ENCODE measurements around the gene FBN1. TPM values are rescaled to one million over a fixed set of nuclear protein-coding genes. Genes with fewer than 3 reads are reported as not detected.

Gene FBN1
- total and polyA plus RNA-seq, 2 of the 13 experiments (the other 11 are each of a cell fraction or from before 2014, with no cell fraction given), result 1.5 to 3.0 TPM

DNA sequence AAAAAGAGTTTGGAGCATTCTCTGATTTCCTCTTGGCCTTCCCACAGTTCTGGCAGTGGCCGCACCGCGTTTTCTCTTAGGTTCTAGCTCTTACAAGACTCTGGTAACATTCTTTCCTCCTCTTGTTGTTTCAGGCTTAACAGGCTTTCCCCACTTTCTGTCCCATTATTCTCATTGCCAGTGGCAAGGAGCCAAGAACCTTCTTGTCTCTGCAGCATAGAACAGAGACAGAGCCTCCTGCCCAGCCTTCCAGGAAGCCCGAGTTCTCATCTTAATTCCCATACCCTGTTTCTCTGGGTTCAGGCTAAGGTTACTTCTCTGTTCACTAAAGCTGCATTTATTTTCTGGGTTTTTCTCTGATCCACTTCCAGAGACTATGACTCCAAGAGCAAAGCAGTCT lies 253.2 kb downstream of the FBN1 start:
- 38% methylated on average over 4 of the region's 4 CpGs for WGBS (ENCODE audit: low lambda C conversion rate)
- H3K36me3 ChIP-seq (replicated peaks in 1 of 2; ENCODE audit: control insufficient read depth in 1 of 2, insufficient read depth in 2 of 2, low read length in 2 of 2), result no peaks in the 10 kb centered on the region
- H2AFZ ChIP-seq (ENCODE audit: low read length), result no peak overlapping the region
- TF ChIP-seq, protein P1, sequence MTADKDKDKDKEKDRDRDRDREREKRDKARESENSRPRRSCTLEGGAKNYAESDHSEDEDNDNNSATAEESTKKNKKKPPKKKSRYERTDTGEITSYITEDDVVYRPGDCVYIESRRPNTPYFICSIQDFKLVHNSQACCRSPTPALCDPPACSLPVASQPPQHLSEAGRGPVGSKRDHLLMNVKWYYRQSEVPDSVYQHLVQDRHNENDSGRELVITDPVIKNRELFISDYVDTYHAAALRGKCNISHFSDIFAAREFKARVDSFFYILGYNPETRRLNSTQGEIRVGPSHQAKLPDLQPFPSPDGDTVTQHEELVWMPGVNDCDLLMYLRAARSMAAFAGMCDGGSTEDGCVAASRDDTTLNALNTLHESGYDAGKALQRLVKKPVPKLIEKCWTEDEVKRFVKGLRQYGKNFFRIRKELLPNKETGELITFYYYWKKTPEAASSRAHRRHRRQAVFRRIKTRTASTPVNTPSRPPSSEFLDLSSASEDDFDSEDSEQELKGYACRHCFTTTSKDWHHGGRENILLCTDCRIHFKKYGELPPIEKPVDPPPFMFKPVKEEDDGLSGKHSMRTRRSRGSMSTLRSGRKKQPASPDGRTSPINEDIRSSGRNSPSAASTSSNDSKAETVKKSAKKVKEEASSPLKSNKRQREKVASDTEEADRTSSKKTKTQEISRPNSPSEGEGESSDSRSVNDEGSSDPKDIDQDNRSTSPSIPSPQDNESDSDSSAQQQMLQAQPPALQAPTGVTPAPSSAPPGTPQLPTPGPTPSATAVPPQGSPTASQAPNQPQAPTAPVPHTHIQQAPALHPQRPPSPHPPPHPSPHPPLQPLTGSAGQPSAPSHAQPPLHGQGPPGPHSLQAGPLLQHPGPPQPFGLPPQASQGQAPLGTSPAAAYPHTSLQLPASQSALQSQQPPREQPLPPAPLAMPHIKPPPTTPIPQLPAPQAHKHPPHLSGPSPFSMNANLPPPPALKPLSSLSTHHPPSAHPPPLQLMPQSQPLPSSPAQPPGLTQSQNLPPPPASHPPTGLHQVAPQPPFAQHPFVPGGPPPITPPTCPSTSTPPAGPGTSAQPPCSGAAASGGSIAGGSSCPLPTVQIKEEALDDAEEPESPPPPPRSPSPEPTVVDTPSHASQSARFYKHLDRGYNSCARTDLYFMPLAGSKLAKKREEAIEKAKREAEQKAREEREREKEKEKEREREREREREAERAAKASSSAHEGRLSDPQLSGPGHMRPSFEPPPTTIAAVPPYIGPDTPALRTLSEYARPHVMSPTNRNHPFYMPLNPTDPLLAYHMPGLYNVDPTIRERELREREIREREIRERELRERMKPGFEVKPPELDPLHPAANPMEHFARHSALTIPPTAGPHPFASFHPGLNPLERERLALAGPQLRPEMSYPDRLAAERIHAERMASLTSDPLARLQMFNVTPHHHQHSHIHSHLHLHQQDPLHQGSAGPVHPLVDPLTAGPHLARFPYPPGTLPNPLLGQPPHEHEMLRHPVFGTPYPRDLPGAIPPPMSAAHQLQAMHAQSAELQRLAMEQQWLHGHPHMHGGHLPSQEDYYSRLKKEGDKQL (CRISPR knock-in tag; IDR thresholded peaks at IDR 0.05; ENCODE audit: low read depth), result no peak
- TF ChIP-seq RFXAP (CRISPR knock-in tag; IDR thresholded peaks at IDR 0.05; ENCODE audit: borderline replicate concordance), result no peak
- TF ChIP-seq ZNF343 (CRISPR knock-in tag; IDR thresholded peaks at IDR 0.05), result no peak
- no peak for TF ChIP-seq ZNF350 (CRISPR knock-in tag; IDR thresholded peaks at IDR 0.05; ENCODE audit: borderline replicate concordance, low read depth)
- TF ChIP-seq, protein P2, sequence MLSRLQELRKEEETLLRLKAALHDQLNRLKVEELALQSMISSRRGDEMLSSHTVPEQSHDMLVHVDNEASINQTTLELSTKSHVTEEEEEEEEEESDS (CRISPR knock-in tag; IDR thresholded peaks at IDR 0.05; ENCODE audit: borderline replicate concordance), result no peak
- no peaks in the 10 kb centered on the region for H4K20me1 ChIP-seq (ENCODE audit: insufficient read depth, low read length)
- FAIRE-seq (no peak), DNase-seq (ENCODE audit: low spot score) (no peak), ATAC-seq (no peak)
- in situ Hi-C loops (cut with HindIII; ENCODE audit: extremely low pct_ligation_motif_present, low pct_unique_long_range_greater_than_20kb), result no loop called here
- POLR2A ChIA-PET, result no interaction called here
- H3K27ac ChIP-seq (ENCODE audit: extremely low read length, insufficient read depth, low read length), result no peak overlapping the region
- H3K4me1 ChIP-seq (ENCODE audit: insufficient read depth, low read length), result no peaks in the 10 kb centered on the region
- intact Hi-C loops (cut with micrococcal nuclease; ENCODE audit: unreplicated experiment), result no loop called here
- H3K27me3 ChIP-seq (ENCODE audit: control insufficient read depth in 1 of 2, insufficient read depth in 2 of 2, low read length in 2 of 2), result 0 out of 5 replicates have a peak, but pooled peaks cover 2 to 3% of the 10 kb centered on the region in 2 experiments
- no peak overlapping the region for H3K9ac ChIP-seq (ENCODE audit: insufficient read depth, low read depth, low read length)
- H3K4me3 ChIP-seq (replicated peaks in 1 of 3; ENCODE audit: insufficient read depth in 1 of 3, low read depth in 2 of 3, low read length in 3 of 3), result no peak overlapping the region
- CTCF ChIA-PET (ENCODE audit: low intra/inter-chr PET ratio, low total read pairs), result no interaction called here
- no peaks in the 10 kb centered on the region for H3K9me3 ChIP-seq (ENCODE audit: low read length)
- H3K79me2 ChIP-seq (ENCODE audit: insufficient read depth, low read length), result no peaks in the 10 kb centered on the region
- BruUV-seq (replicated peaks), result no TSS peak
- H3K4me2 ChIP-seq (ENCODE audit: low read depth, low read length), result no peak overlapping the region
